Umbilical cord (tissue), 2 donors: ENCODE results near the gene MBLAC2. TPM values are rescaled to one million over a fixed set of nuclear protein-coding genes. Genes with fewer than 3 reads are reported as not detected.
A peak's percentile ranks its signal among the peaks of the same experiment; 100 is the strongest.

Experiments
- DNase-seq: peaks from one replicate; pipeline ENCODE4 v3.0.0-alpha.2; 2015; ENCODE audit warnings: low spot score
- total RNA-seq: library from RNA; depleted of rRNA; stranded (reverse); fragments of >200 nt; gene quantifications from one replicate; pipeline ENCODE4 v1.2.3, GENCODE V29; 2014; ENCODE audit warnings: low replicate concordance; ENCODE audit not compliant: insufficient read depth

MBLAC2 gene
- total RNA-seq, 1 donor from 2014 or later, result 9.4 TPM

GRCh38 chr5:90472783-90473395, 1.7 kb downstream of the MBLAC2 start:
- no peak for DNase-seq

GRCh38 chr5:90461288-90461687, 13.3 kb downstream of the MBLAC2 start:
- no peak for DNase-seq

GRCh38 chr5:90446961-90447360, 27.6 kb downstream of the MBLAC2 start:
- no peak for DNase-seq

GRCh38 chr5:90440644-90441043, 33.9 kb downstream of the MBLAC2 start:
- DNase-seq, result peak; percentile 3

- DNase-seq, result no peak
Measured at GRCh38 chr5:90438100-90438499, 36.5 kb downstream of the MBLAC2 start.

- DNase-seq, result no peak
Measured at GRCh38 chr5:90437663-90438062, 36.9 kb downstream of the MBLAC2 start.

GRCh38 chr5:90434116-90434714, 40.4 kb downstream of the MBLAC2 start:
- DNase-seq, result peak; percentile 35

- no peak for DNase-seq
Measured at GRCh38 chr5:90424245-90424644, 50.3 kb downstream of the MBLAC2 start.

GRCh38 chr5:90421136-90421535, 53.4 kb downstream of the MBLAC2 start:
- DNase-seq, result no peak

- no peak for DNase-seq
Measured at GRCh38 chr5:90418214-90418613, 56.4 kb downstream of the MBLAC2 start.

- no peak for DNase-seq
Measured at GRCh38 chr5:90410178-90410762, 64.3 kb downstream of the MBLAC2 start.

GRCh38 chr5:90409318-90410177, 65.0 kb downstream of the MBLAC2 start, which contains the start of gene CETN3:
TSS of gene CETN3 (minus strand) at chr5:90409756. CDS start at chr5:90409661, 95 bp downstream.
- DNase-seq, result peak; percentile 98

GRCh38 chr5:90408571-90409317, 65.8 kb downstream of the MBLAC2 start:
- peak; percentile 17 for DNase-seq

Other genes starting within 250 kb of the MBLAC2 start
- gene CETN3, start 65.0 kb downstream of the MBLAC2 start, total RNA-seq, result 10.4 TPM
- gene POLR3G, start 93 bp upstream of the MBLAC2 start, total RNA-seq, result 2.9 TPM
- 25.5 TPM for gene LYSMD3, start 54.8 kb upstream of the MBLAC2 start, total RNA-seq
- 15.4 TPM for gene ADGRV1, start 84.0 kb upstream of the MBLAC2 start, total RNA-seq